Uterus (tissue), 4 donors: ENCODE measurements around the gene RHBDD3. TPM values are rescaled to one million over a fixed set of nuclear protein-coding genes. Genes with fewer than 3 reads are reported as not detected.

ENCODE experiments used
- DNase-seq, 2 donors: peaks; one replicate each; pipeline ENCODE4 v3.0.0-alpha.2; 2019 to 2020
- H3K27ac ChIP-seq, 2 donors: fragments of 200-600 bp; sonication (generic); 1 replicate in 1 of 2; 2 replicates in 1 of 2; pipeline ENCODE4 v1.5.1; 2016 to 2018
- H3K27me3 ChIP-seq, 2 donors: fragments of 200-600 bp; sonication (generic); one replicate each; pipeline ENCODE4 v1.5.1; 2018 to 2019; ENCODE audit warnings: control low read depth in 1 of 2
- H3K36me3 ChIP-seq, 2 donors: fragments of 200-600 bp; sonication (generic); one replicate each; pipeline ENCODE4 v1.5.1; 2019; ENCODE audit warnings: control low read depth in 1 of 2
- H3K4me1 ChIP-seq, 2 donors: fragments of 200-600 bp; sonication (generic); one replicate each; pipeline ENCODE4 v1.5.1; 2018 to 2019; ENCODE audit warnings: control low read depth in 1 of 2
- H3K4me3 ChIP-seq, 2 donors: fragments of 200-600 bp; sonication (generic); 1 replicate in 1 of 2; 2 replicates in 1 of 2; pipeline ENCODE4 v1.5.1; 2018 to 2019; ENCODE audit warnings: mild to moderate bottlenecking in 1 of 2
- H3K9me3 ChIP-seq, 2 donors: fragments of 200-600 bp; sonication (generic); one replicate each; pipeline ENCODE4 v1.5.1; 2019; ENCODE audit warnings: control low read depth in 1 of 2
- CTCF ChIP-seq, 4 experiments: fragments of 200-600 bp in 2 of 4; fragments of 450-650 bp in 2 of 4; sonication (generic) in 2 of 4; IDR thresholded peaks; one replicate each; pipeline ENCODE4 v1.5.1; 2016 to 2019; ENCODE audit warnings: antibody characterized with exemption in 4 of 4, mild to moderate bottlenecking in 2 of 4, moderate library complexity in 1 of 4
- POLR2A ChIP-seq, 2 donors: fragments of 450-650 bp; IDR thresholded peaks; one replicate each; pipeline ENCODE4 v1.6.1; 2016; ENCODE audit warnings: antibody characterized with exemption in 2 of 2, mild to moderate bottlenecking in 1 of 2, moderate library complexity in 1 of 2
- intact Hi-C: fragments of 100-400 bp; cut with DNase I; formaldehyde crosslinking; loops from one replicate; pipeline ENCODE4 v1.15.1; 2023; ENCODE audit warnings: low total_unique reads
- total RNA-seq, 4 donors: library from RNA; depleted of rRNA in 3 of 4; stranded (reverse); fragments of >200 nt in 3 of 4; gene quantifications; one replicate each; pipeline versions ENCODE4 v1.1.0 to v1.2.4, GENCODE V29; 2014 to 2023
- donor health status: DM: yes; HTN: yes; CAD: no.

The RHBDD3 gene
- total RNA-seq, 4 donors from 2014 or later, result 6.5 to 46.6 (median 26.1) TPM

GRCh38 chr22:29226351-29226981 is 41.3 kb downstream of the RHBDD3 start:
- H3K27me3 ChIP-seq, result no peaks in the 10 kb centered on the region
- H3K9me3 ChIP-seq, result no peaks in the 10 kb centered on the region
- peaks cover 0 to 11% of the 10 kb centered on the region in 2 donors for H3K4me1 ChIP-seq
- H3K4me3 ChIP-seq, result no peak overlapping the region
- TF ChIP-seq POLR2A (IDR thresholded peaks at IDR 0.05) (no peak), CTCF (IDR thresholded peaks at IDR 0.05) (no peak)
- no peaks in the 10 kb centered on the region for H3K36me3 ChIP-seq
- H3K27ac ChIP-seq, result peak overlapping the region; percentile 43 to 82
- intact Hi-C loops, result no loop called here
- DNase-seq, result no peak

GRCh38 chr22:29225422-29226090 is 42.2 kb downstream of the RHBDD3 start:
- Histone ChIP-seq H3K36me3 (no peaks in the 10 kb centered on the region), H3K27ac (peak overlapping the region; percentile 43 to 82), H3K4me1 (peaks cover 0 to 11% of the 10 kb centered on the region in 2 donors), H3K27me3 (no peaks in the 10 kb centered on the region), H3K9me3 (no peaks in the 10 kb centered on the region), H3K4me3 (no peak overlapping the region)
- DNase-seq, result peak; percentile 29 to 49
- intact Hi-C loops, result no loop called here
- TF ChIP-seq CTCF (IDR thresholded peaks at IDR 0.05), result no peak
- peak in 1 of 2 donors; percentile 11 for TF ChIP-seq POLR2A (IDR thresholded peaks at IDR 0.05)

- no peak overlapping the region for H3K4me3 ChIP-seq
- intact Hi-C loops, result no loop called here
- H3K9me3 ChIP-seq, result no peaks in the 10 kb centered on the region
- H3K4me1 ChIP-seq, result peaks cover 0 to 11% of the 10 kb centered on the region in 2 donors
- no peak for TF ChIP-seq CTCF (IDR thresholded peaks at IDR 0.05)
- TF ChIP-seq POLR2A (IDR thresholded peaks at IDR 0.05), result no peak
- peak overlapping the region; percentile 43 to 82 for H3K27ac ChIP-seq
- H3K27me3 ChIP-seq, result no peaks in the 10 kb centered on the region
- no peak for DNase-seq
- H3K36me3 ChIP-seq, result no peaks in the 10 kb centered on the region
Observed at GRCh38 chr22:29224859-29225410, 42.8 kb downstream of the RHBDD3 start.

- H3K4me1 ChIP-seq, result peaks cover 0 to 11% of the 10 kb centered on the region in 2 donors
- peak; percentile 52 to 66 for DNase-seq
- H3K27ac ChIP-seq, result peak overlapping the region; percentile 49 to 82
- no peaks in the 10 kb centered on the region for H3K9me3 ChIP-seq
- no peaks in the 10 kb centered on the region for H3K27me3 ChIP-seq
- H3K4me3 ChIP-seq, result no peak overlapping the region
- TF ChIP-seq CTCF (IDR thresholded peaks at IDR 0.05), result no peak
- TF ChIP-seq POLR2A (IDR thresholded peaks at IDR 0.05), result no peak
- no peaks in the 10 kb centered on the region for H3K36me3 ChIP-seq
- intact Hi-C loops, result no loop called here
Observed at GRCh38 chr22:29224121-29224858, 43.5 kb downstream of the RHBDD3 start.
